ENCODE results near the gene GDPD5. TPM values are rescaled to one million over a fixed set of nuclear protein-coding genes. Genes with fewer than 3 reads are reported as not detected.
A peak's percentile ranks its signal among the peaks of the same experiment; 100 is the strongest.

Gene GDPD5
- total and polyA plus RNA-seq, 9 of the 15 experiments (the other 6 are each of a cell fraction or from before 2014, with no cell fraction given): 0.32 to 27.3 (median 8.0) TPM

DNA sequence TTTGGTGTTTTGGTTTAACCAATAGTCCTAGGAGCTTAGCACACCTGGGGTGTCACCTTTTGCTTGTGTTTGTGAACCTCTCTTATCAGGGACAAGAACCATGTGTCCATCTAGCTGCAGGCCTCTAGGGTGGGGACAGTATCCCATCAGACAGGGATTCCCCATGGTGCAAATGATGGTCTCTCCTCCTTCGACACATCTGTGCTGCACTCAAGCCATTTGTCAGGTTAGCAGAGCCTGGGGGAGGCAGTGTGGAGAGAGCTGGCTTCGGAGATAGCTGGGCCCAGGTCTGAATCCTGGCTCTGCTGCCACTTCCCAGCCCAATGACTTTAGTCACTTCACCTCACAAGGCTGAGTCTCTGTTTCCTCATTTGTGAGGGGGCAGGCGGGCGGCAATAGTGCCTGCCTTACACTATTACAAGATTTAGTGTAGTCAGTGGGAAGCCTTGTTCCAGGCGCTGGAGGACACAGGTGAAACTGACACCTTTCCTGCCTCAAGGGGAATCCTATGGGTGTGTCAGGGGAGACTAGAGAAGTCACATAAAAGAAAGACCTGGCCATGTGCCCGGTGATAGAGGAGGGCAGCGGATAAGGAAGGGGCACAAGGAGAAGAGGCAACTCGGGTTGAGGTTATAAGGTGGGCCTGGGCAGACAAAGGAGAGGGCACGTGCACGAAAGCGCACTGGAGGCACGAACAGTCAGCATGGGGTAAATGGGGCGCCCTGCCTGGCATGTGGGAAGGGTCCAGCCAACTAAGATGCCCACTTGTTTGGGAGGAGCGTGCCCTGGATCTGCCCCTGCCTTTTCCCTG lies 105.3 kb downstream of the GDPD5 start (continued):
- TF ChIP-seq CBFA2T2 (conservative IDR thresholded peaks at IDR 0.05) (peak; percentile 82), ZNF134 (CRISPR knock-in tag; conservative IDR thresholded peaks at IDR 0.05) (no peak), RCOR1 (IDR thresholded peaks at IDR 0.05; ENCODE audit: borderline replicate concordance in 1 of 2, low read depth in 2 of 2, low read length in 2 of 2) (0 out of 4 replicates have a peak, but pooled peaks of 1 of the 2 experiments have one; percentile 49), ETV5 (CRISPR knock-in tag; IDR thresholded peaks at IDR 0.05; ENCODE audit: low read depth) (no peak), TAL1 (IDR thresholded peaks at IDR 0.05) (peak; percentile 75)
- TF ChIP-seq, protein P1, sequence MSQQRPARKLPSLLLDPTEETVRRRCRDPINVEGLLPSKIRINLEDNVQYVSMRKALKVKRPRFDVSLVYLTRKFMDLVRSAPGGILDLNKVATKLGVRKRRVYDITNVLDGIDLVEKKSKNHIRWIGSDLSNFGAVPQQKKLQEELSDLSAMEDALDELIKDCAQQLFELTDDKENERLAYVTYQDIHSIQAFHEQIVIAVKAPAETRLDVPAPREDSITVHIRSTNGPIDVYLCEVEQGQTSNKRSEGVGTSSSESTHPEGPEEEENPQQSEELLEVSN (IDR thresholded peaks at IDR 0.05; ENCODE audit: borderline replicate concordance in 1 of 2, extremely low read depth in 1 of 2, insufficient read depth in 1 of 2, insufficient read length in 1 of 2, low read depth in 1 of 2, low read length in 1 of 2, poor library complexity in 1 of 2, severe bottlenecking in 1 of 2): peak in 1 of 2 experiments; percentile 12
- TF ChIP-seq, protein P2, sequence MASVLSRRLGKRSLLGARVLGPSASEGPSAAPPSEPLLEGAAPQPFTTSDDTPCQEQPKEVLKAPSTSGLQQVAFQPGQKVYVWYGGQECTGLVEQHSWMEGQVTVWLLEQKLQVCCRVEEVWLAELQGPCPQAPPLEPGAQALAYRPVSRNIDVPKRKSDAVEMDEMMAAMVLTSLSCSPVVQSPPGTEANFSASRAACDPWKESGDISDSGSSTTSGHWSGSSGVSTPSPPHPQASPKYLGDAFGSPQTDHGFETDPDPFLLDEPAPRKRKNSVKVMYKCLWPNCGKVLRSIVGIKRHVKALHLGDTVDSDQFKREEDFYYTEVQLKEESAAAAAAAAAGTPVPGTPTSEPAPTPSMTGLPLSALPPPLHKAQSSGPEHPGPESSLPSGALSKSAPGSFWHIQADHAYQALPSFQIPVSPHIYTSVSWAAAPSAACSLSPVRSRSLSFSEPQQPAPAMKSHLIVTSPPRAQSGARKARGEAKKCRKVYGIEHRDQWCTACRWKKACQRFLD (CRISPR knock-in tag; IDR thresholded peaks at IDR 0.05): no peak
